HCT116 (cell line): ENCODE results near the gene RADIL. TPM values are rescaled to one million over a fixed set of nuclear protein-coding genes. Genes with fewer than 3 reads are reported as not detected.

ENCODE experiments used
- ATAC-seq: fragments of 200-7000 bp; cut with Tn5 transposase; 2 replicates; pipeline ENCODE4 v1.9.1; 2020; ENCODE audit warnings: mild to moderate bottlenecking, moderate library complexity
- BruUV-seq: library from RNA; stranded (reverse); fragments of 400-500 nt; replicated peaks from 2 replicates; lab custom pipeline; 2021; lab: Mats Ljungman, UMichigan
- CTCF ChIA-PET: fragments of 300-600 bp; sonication (Branson Sonifier 250); formaldehyde crosslinking; loops from one replicate; lab custom pipeline; 2021; ENCODE audit warnings: antibody characterized with exemption; lab: Charles Lee
- POLR2A ChIA-PET: fragments of 300-600, 350-600 bp; sonication (Branson Sonifier 250); formaldehyde crosslinking; loops from one replicate; lab custom pipeline; 2021; ENCODE audit warnings: antibody characterized with exemption; lab: Charles Lee
- RAD21 ChIA-PET, 2 experiments: fragments of 300-600 bp; sonication (Branson Sonifier 250); formaldehyde crosslinking; loops; one replicate each; lab custom pipeline; 2023; ENCODE audit warnings: low total read pairs in 2 of 2; ENCODE audit not compliant: uncharacterized antibody in 2 of 2, unreplicated experiment in 2 of 2, low non-redundant PET in 1 of 2; lab: Charles Lee
- DNase-seq: peaks from one replicate; pipeline ENCODE4 v3.0.0-alpha.2; 2010; ENCODE audit warnings: low read depth, low spot score
- H2AFZ ChIP-seq: fragments of 200-600 bp; shearing (Covaris generic), sonication (generic); 2 replicates; pipeline ENCODE4 v1.6.1; 2017; ENCODE audit warnings: low read depth, mixed run types, mixed read lengths, antibody characterized with exemption, low read length; ENCODE audit not compliant: poor library complexity, severe bottlenecking
- H3K27ac ChIP-seq: 2 replicates; pipeline ENCODE4 v1.5.1; 2012; ENCODE audit warnings: low read depth, low read length
- H3K27me3 ChIP-seq: fragments of 200-600 bp; sonication (generic); 2 replicates; pipeline ENCODE4 v1.6.1; 2016; ENCODE audit warnings: mixed run types, low read length, mixed read lengths; ENCODE audit not compliant: insufficient read depth
- H3K36me3 ChIP-seq, 2 experiments: fragments of 200-500 bp in 1 of 2; fragments of 200-600 bp in 1 of 2; sonication (Bioruptor generic) in 1 of 2; sonication (generic) in 1 of 2; 2 replicates each; pipeline versions ENCODE4 v1.5.1 to v1.6.1; 2014 to 2016; ENCODE audit warnings: low read length in 2 of 2, inconsistent platforms in 1 of 2, mixed read lengths in 1 of 2, mixed run types in 1 of 2; ENCODE audit not compliant: insufficient read depth in 2 of 2, control insufficient read depth in 1 of 2
- H3K4me1 ChIP-seq, 2 experiments: fragments of 200-600 bp in 1 of 2; sonication (generic) in 1 of 2; 2 replicates each; pipeline versions ENCODE4 v1.5.1 to v1.6.1; 2012 to 2017; ENCODE audit warnings: low read length in 2 of 2, inconsistent platforms in 1 of 2, mild to moderate bottlenecking in 1 of 2, mixed read lengths in 1 of 2, mixed run types in 1 of 2, moderate library complexity in 1 of 2; ENCODE audit not compliant: insufficient read depth in 2 of 2, control insufficient read depth in 1 of 2
- H3K4me2 ChIP-seq: fragments of 200-600 bp; sonication (generic); 2 replicates; pipeline ENCODE4 v1.6.1; 2017; ENCODE audit warnings: mixed run types, low read length, mixed read lengths
- H3K4me3 ChIP-seq, 2 experiments: fragments of 200-600 bp in 1 of 2; sonication (generic) in 1 of 2; replicated peaks in 1 of 2; 2 replicates each; pipeline ENCODE4 v1.5.1; 2011 to 2016; ENCODE audit warnings: low read length in 2 of 2, control low read depth in 1 of 2, low read depth in 1 of 2, mild to moderate bottlenecking in 1 of 2, mixed read lengths in 1 of 2, mixed run types in 1 of 2
- H3K79me2 ChIP-seq: fragments of 200-600 bp; sonication (generic); 2 replicates; pipeline ENCODE4 v1.6.1; 2017; ENCODE audit warnings: mild to moderate bottlenecking, mixed run types, low read length, moderate library complexity, mixed read lengths; ENCODE audit not compliant: insufficient read depth
- H3K9ac ChIP-seq: fragments of 200-600 bp; sonication (generic); 2 replicates; pipeline ENCODE4 v1.6.1; 2016; ENCODE audit warnings: low read length, mixed read lengths
- H3K9me2 ChIP-seq: fragments of 200-600 bp; sonication (generic), shearing (Covaris generic); 2 replicates; pipeline ENCODE4 v1.6.1; 2017; ENCODE audit warnings: mixed run types, mild to moderate bottlenecking, moderate library complexity; ENCODE audit not compliant: insufficient read depth
- H3K9me3 ChIP-seq, 2 experiments: fragments of 200-500 bp in 1 of 2; fragments of 200-600 bp in 1 of 2; sonication (Bioruptor generic) in 1 of 2; sonication (generic) in 1 of 2; 2 replicates each; pipeline ENCODE4 v1.6.1; 2014 to 2017; ENCODE audit warnings: low read length in 2 of 2, mixed read lengths in 2 of 2, inconsistent platforms in 1 of 2, low read depth in 1 of 2, mild to moderate bottlenecking in 1 of 2, mixed run types in 1 of 2, moderate library complexity in 1 of 2; ENCODE audit not compliant: control insufficient read depth in 1 of 2, insufficient read depth in 1 of 2
- H4K20me1 ChIP-seq: fragments of 200-600 bp; sonication (generic), shearing (Covaris generic); 2 replicates; pipeline ENCODE4 v1.6.1; 2017; ENCODE audit warnings: mixed run types, mild to moderate bottlenecking, moderate library complexity; ENCODE audit not compliant: insufficient read depth
- EGR1 ChIP-seq: IDR thresholded peaks from 2 replicates; pipeline ENCODE4 v1.6.1; 2012; ENCODE audit warnings: low read depth
- EZH2 ChIP-seq: fragments of 200-600 bp; sonication (generic); IDR thresholded peaks from 2 replicates; pipeline ENCODE4 v1.6.1; 2017; ENCODE audit warnings: antibody characterized with exemption, mixed run types
- JUND ChIP-seq: IDR thresholded peaks from 2 replicates; pipeline ENCODE4 v1.6.1; 2012
- SIN3A ChIP-seq: IDR thresholded peaks from 2 replicates; pipeline ENCODE4 v1.6.1; 2012; ENCODE audit warnings: low read depth
- SP1 ChIP-seq: IDR thresholded peaks from 2 replicates; pipeline ENCODE4 v1.6.1; 2012; ENCODE audit warnings: low read depth
- SRF ChIP-seq: IDR thresholded peaks from 2 replicates; pipeline ENCODE4 v1.6.1; 2012; ENCODE audit warnings: low read depth
- TCF7L2 ChIP-seq: IDR thresholded peaks from 2 replicates; pipeline ENCODE4 v1.7.0; 2011; ENCODE audit warnings: borderline replicate concordance, inconsistent platforms; ENCODE audit not compliant: insufficient read depth, insufficient read length; ENCODE audit errors: extremely low read depth
- YY1 ChIP-seq: IDR thresholded peaks from 2 replicates; pipeline ENCODE4 v1.6.1; 2011; ENCODE audit warnings: low read length, low read depth, moderate library complexity, mild to moderate bottlenecking; ENCODE audit not compliant: insufficient replicate concordance; ENCODE audit errors: extremely low read depth
- ZFX ChIP-seq: fragments of 450-650 bp; IDR thresholded peaks from 2 replicates; pipeline ENCODE4 v1.6.1; 2017
- ZNF274 ChIP-seq: fragments of 200-500 bp; sonication (Bioruptor generic); IDR thresholded peaks from 2 replicates; pipeline ENCODE4 v1.6.1; 2014; ENCODE audit warnings: mild to moderate bottlenecking, low read depth, low read length, inconsistent platforms
- intact Hi-C: fragments of 100-400 bp; cut with micrococcal nuclease; formaldehyde crosslinking; loops from 2 replicates; pipeline ENCODE4 v1.10.0; 2022
- total RNA-seq: library from RNA; stranded (reverse); gene quantifications from one replicate; pipeline ENCODE4 v1.2.1, GENCODE V29; 2021; ENCODE audit not compliant: unreplicated experiment
- TF ChIP-seq, protein P1 (sequence below), 3 experiments: fragments of 200-600 bp in 1 of 3; sonication (generic) in 1 of 3; IDR thresholded peaks in 2 of 3; conservative IDR thresholded peaks in 1 of 3; 2 replicates each; pipeline ENCODE4 v1.5.1; 2012 to 2017; ENCODE audit warnings: low read depth in 2 of 3, low read length in 2 of 3, antibody characterized with exemption in 1 of 3, borderline replicate concordance in 1 of 3, control low read depth in 1 of 3, mild to moderate bottlenecking in 1 of 3, mixed read lengths in 1 of 3, mixed run types in 1 of 3, moderate library complexity in 1 of 3; ENCODE audit not compliant: insufficient read depth in 1 of 3
- TF ChIP-seq, protein P2 (sequence below): IDR thresholded peaks from 2 replicates; pipeline ENCODE4 v1.6.1; 2011; ENCODE audit warnings: mild to moderate bottlenecking, low read length, moderate library complexity; ENCODE audit not compliant: insufficient replicate concordance; ENCODE audit errors: extremely low read depth
- TF ChIP-seq, protein P3 (sequence below): IDR thresholded peaks from 2 replicates; pipeline ENCODE4 v1.6.1; 2012; ENCODE audit warnings: low read depth

RADIL gene
- total RNA-seq, 1 experiment from 2014 or later, result 5.3 TPM

DNA sequence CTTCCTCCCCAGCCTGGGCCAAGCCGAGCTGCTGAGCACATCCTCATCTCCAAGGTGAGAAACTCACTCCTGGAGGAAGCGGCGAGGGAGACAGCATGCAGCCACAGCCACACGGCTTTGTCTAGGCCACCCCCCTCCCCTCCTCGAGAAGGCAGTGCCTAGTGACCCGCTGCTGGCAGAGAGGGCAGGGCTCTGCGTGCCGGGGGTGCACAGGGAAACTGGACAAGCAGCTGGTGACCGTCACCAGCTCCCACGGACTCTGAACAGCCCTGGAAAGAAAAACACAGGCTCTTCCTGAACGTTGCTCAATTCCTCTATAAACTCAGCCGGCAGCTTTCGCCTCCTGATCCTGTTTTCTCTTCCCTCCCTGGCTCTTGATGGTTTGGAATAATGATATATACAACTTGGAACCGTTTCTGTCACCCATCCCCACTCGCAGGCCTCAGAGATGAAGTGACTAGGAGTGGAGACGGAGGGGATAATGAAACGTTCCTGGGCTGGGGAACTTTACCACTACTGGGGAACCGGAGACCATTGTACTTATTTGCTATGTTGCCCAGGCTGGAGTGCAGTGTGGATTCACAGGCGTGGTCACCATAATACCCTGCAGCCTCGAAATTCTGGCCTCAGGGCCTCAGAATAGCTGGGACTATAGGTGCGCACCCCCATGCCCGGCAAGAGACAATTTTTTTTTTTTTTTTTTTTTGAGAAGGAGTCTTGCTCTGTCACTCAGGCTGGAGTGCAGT, 41.0 kb downstream of the RADIL start:
- H3K9me3 ChIP-seq, result no peaks in the 10 kb centered on the region
- intact Hi-C loops, result no loop called here
- no peaks in the 10 kb centered on the region for H3K4me1 ChIP-seq
- H3K27me3 ChIP-seq, result no peaks in the 10 kb centered on the region
- RAD21 ChIA-PET, result interaction anchor here in 1 of 2 experiments (0.6 kb wide), 1 partner anchor 203 kb away, joined by 3 read pairs; no protein-coding TSS in a partner anchor
- DNase-seq (no peak), ATAC-seq (no peak)
- H3K4me2 ChIP-seq, result no peak overlapping the region
- H3K36me3 ChIP-seq, result no peaks in the 10 kb centered on the region
- H3K79me2 ChIP-seq, result no peaks in the 10 kb centered on the region
- no peak overlapping the region for H2AFZ ChIP-seq
- no peaks in the 10 kb centered on the region for H4K20me1 ChIP-seq
- BruUV-seq, result no TSS peak
- POLR2A ChIA-PET, result no interaction called here
- no peaks in the 10 kb centered on the region for H3K9me2 ChIP-seq
- CTCF ChIA-PET, result interaction anchor here (2.1 kb wide), 1 partner anchor 12 kb away, joined by 5 read pairs; no protein-coding TSS in a partner anchor
- TF ChIP-seq YY1 (no peak), EGR1 (no peak), EZH2 (no peak), ZFX (no peak), ZNF274 (no peak), SP1 (no peak), JUND (no peak), TCF7L2 (no peak), SRF (no peak), SIN3A (no peak)
- TF ChIP-seq, protein P1, sequence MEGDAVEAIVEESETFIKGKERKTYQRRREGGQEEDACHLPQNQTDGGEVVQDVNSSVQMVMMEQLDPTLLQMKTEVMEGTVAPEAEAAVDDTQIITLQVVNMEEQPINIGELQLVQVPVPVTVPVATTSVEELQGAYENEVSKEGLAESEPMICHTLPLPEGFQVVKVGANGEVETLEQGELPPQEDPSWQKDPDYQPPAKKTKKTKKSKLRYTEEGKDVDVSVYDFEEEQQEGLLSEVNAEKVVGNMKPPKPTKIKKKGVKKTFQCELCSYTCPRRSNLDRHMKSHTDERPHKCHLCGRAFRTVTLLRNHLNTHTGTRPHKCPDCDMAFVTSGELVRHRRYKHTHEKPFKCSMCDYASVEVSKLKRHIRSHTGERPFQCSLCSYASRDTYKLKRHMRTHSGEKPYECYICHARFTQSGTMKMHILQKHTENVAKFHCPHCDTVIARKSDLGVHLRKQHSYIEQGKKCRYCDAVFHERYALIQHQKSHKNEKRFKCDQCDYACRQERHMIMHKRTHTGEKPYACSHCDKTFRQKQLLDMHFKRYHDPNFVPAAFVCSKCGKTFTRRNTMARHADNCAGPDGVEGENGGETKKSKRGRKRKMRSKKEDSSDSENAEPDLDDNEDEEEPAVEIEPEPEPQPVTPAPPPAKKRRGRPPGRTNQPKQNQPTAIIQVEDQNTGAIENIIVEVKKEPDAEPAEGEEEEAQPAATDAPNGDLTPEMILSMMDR (IDR thresholded peaks at IDR 0.05 in 2 of 3, conservative IDR thresholded peaks at IDR 0.05 in 1 of 3; ENCODE audit: borderline replicate concordance in 1 of 3, insufficient read depth in 1 of 3, low read depth in 2 of 3, low read length in 2 of 3), result no peak
- TF ChIP-seq, protein P2, sequence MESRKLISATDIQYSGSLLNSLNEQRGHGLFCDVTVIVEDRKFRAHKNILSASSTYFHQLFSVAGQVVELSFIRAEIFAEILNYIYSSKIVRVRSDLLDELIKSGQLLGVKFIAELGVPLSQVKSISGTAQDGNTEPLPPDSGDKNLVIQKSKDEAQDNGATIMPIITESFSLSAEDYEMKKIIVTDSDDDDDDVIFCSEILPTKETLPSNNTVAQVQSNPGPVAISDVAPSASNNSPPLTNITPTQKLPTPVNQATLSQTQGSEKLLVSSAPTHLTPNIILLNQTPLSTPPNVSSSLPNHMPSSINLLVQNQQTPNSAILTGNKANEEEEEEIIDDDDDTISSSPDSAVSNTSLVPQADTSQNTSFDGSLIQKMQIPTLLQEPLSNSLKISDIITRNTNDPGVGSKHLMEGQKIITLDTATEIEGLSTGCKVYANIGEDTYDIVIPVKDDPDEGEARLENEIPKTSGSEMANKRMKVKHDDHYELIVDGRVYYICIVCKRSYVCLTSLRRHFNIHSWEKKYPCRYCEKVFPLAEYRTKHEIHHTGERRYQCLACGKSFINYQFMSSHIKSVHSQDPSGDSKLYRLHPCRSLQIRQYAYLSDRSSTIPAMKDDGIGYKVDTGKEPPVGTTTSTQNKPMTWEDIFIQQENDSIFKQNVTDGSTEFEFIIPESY, result no peak
- TF ChIP-seq, protein P3, sequence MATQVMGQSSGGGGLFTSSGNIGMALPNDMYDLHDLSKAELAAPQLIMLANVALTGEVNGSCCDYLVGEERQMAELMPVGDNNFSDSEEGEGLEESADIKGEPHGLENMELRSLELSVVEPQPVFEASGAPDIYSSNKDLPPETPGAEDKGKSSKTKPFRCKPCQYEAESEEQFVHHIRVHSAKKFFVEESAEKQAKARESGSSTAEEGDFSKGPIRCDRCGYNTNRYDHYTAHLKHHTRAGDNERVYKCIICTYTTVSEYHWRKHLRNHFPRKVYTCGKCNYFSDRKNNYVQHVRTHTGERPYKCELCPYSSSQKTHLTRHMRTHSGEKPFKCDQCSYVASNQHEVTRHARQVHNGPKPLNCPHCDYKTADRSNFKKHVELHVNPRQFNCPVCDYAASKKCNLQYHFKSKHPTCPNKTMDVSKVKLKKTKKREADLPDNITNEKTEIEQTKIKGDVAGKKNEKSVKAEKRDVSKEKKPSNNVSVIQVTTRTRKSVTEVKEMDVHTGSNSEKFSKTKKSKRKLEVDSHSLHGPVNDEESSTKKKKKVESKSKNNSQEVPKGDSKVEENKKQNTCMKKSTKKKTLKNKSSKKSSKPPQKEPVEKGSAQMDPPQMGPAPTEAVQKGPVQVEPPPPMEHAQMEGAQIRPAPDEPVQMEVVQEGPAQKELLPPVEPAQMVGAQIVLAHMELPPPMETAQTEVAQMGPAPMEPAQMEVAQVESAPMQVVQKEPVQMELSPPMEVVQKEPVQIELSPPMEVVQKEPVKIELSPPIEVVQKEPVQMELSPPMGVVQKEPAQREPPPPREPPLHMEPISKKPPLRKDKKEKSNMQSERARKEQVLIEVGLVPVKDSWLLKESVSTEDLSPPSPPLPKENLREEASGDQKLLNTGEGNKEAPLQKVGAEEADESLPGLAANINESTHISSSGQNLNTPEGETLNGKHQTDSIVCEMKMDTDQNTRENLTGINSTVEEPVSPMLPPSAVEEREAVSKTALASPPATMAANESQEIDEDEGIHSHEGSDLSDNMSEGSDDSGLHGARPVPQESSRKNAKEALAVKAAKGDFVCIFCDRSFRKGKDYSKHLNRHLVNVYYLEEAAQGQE, result no peak
- no peak overlapping the region for H3K27ac ChIP-seq
- H3K4me3 ChIP-seq, result no peak overlapping the region
- H3K9ac ChIP-seq, result no peak overlapping the region
